ENCODE data around the gene KLHL29. TPM values are rescaled to one million over a fixed set of nuclear protein-coding genes. Genes with fewer than 3 reads are reported as not detected.

KLHL29 gene
- total and polyA plus RNA-seq, 10 donors: 1.5 to 30.5 (median 9.4) TPM

- intact Hi-C loops (cut with DNase I; ENCODE audit: low total_unique reads): no loop called here
- DNase-seq: no peak
- H3K4me3 ChIP-seq: no peak overlapping the region
These were observed 34.8 kb upstream of the KLHL29 start for GRCh38 chr2:23350041-23350791.

GRCh38 chr2:23350792-23351355 is 34.1 kb upstream of the KLHL29 start:
- 78 to 89% (median 84%) methylated on average over 7 to 8 of the region's 8 CpGs for WGBS, 5 donors
- intact Hi-C loops (cut with DNase I; ENCODE audit: low total_unique reads): no loop called here
- no peak for DNase-seq

More at GRCh38 chr2:23350041-23350791, 34.8 kb upstream of the KLHL29 start:
- H3K36me3 ChIP-seq: no peaks in the 10 kb centered on the region
- H3K9me3 ChIP-seq: no peaks in the 10 kb centered on the region
- peak overlapping the region in 1 of 8 donors; percentile 37 for H3K27ac ChIP-seq
- peaks cover 0 to 42% (median 0%) of the 10 kb centered on the region in 7 donors for H3K27me3 ChIP-seq (replicated peaks in 1 of 7)
- H3K4me1 ChIP-seq: peaks cover 0 to 16% (median 9%) of the 10 kb centered on the region in 6 donors
- 83 to 92% (median 89%) methylated on average over 12 to 16 of the region's 16 CpGs for WGBS, 5 donors
- TF ChIP-seq POLR2A (IDR thresholded peaks at IDR 0.05) (no peak), CTCF (IDR thresholded peaks at IDR 0.05 in 8 of 11, conservative IDR thresholded peaks at IDR 0.05 in 3 of 11) (no peak)

GRCh38 chr2:23351388-23352141 is 33.4 kb upstream of the KLHL29 start:
- peak overlapping the region in 5 of 8 donors; percentile 36 to 65 (median 54) for H3K27ac ChIP-seq
- 17 to 41% (median 21%) methylated on average over 20 to 37 of the region's 37 CpGs for WGBS, 5 donors
- intact Hi-C loops (cut with DNase I; ENCODE audit: low total_unique reads): no loop called here

More at GRCh38 chr2:23350792-23351355, 34.1 kb upstream of the KLHL29 start:
- TF ChIP-seq POLR2AphosphoS5 (IDR thresholded peaks at IDR 0.05) (no peak), CTCF (IDR thresholded peaks at IDR 0.05 in 8 of 11, conservative IDR thresholded peaks at IDR 0.05 in 3 of 11) (no peak), POLR2A (IDR thresholded peaks at IDR 0.05) (no peak)
- no peak overlapping the region for H3K4me3 ChIP-seq
- H3K27ac ChIP-seq: peak overlapping the region in 3 of 8 donors; percentile 29 to 61 (median 37)
- peaks cover 0 to 16% (median 9%) of the 10 kb centered on the region in 6 donors for H3K4me1 ChIP-seq
- no peaks in the 10 kb centered on the region for H3K36me3 ChIP-seq
- no peaks in the 10 kb centered on the region for H3K9me3 ChIP-seq
- H3K27me3 ChIP-seq (replicated peaks in 1 of 7): peaks cover 0 to 42% (median 0%) of the 10 kb centered on the region in 7 donors

More at GRCh38 chr2:23351388-23352141, 33.4 kb upstream of the KLHL29 start:
- H3K36me3 ChIP-seq: no peaks in the 10 kb centered on the region
- H3K27me3 ChIP-seq (replicated peaks in 1 of 7): peaks cover 0 to 42% (median 0%) of the 10 kb centered on the region in 7 donors
- peak in 9 of 11 experiments; percentile 60 to 86 (median 71) for TF ChIP-seq CTCF (IDR thresholded peaks at IDR 0.05 in 8 of 11, conservative IDR thresholded peaks at IDR 0.05 in 3 of 11)
- no peak for TF ChIP-seq POLR2A (IDR thresholded peaks at IDR 0.05)
- TF ChIP-seq POLR2AphosphoS5 (IDR thresholded peaks at IDR 0.05): peak in 2 of 3 donors; percentile 43 to 67
- H3K9me3 ChIP-seq: no peaks in the 10 kb centered on the region
- H3K4me3 ChIP-seq: peak overlapping the region in 1 of 8 donors; percentile 32
- DNase-seq: peak; percentile 86
- H3K4me1 ChIP-seq: peaks cover 0 to 16% (median 9%) of the 10 kb centered on the region in 6 donors
